OCI-LY7 (cell line): Measurements from ENCODE around the gene CASKIN1.

Source experiments
- EZH2phosphoT487 ChIP-seq: fragments of 200-600 bp; sonication (generic); IDR thresholded peaks from 2 replicates; pipeline ENCODE4 v1.6.1; 2018; ENCODE audit warnings: low read depth, borderline replicate concordance, mild to moderate bottlenecking, mixed run types, antibody characterized with exemption, low read length, moderate library complexity, mixed read lengths
- TF ChIP-seq, protein P1 (sequence below): fragments of 200-600 bp; sonication (generic); conservative IDR thresholded peaks from 2 replicates; pipeline ENCODE4 v1.5.1; 2014; ENCODE audit warnings: mild to moderate bottlenecking, antibody characterized with exemption, low read length, moderate library complexity, mixed read lengths

GRCh38 chr16:2176047-2176446, 20.4 kb downstream of the CASKIN1 start:
- TF ChIP-seq, protein P1, sequence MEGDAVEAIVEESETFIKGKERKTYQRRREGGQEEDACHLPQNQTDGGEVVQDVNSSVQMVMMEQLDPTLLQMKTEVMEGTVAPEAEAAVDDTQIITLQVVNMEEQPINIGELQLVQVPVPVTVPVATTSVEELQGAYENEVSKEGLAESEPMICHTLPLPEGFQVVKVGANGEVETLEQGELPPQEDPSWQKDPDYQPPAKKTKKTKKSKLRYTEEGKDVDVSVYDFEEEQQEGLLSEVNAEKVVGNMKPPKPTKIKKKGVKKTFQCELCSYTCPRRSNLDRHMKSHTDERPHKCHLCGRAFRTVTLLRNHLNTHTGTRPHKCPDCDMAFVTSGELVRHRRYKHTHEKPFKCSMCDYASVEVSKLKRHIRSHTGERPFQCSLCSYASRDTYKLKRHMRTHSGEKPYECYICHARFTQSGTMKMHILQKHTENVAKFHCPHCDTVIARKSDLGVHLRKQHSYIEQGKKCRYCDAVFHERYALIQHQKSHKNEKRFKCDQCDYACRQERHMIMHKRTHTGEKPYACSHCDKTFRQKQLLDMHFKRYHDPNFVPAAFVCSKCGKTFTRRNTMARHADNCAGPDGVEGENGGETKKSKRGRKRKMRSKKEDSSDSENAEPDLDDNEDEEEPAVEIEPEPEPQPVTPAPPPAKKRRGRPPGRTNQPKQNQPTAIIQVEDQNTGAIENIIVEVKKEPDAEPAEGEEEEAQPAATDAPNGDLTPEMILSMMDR = no peak
- TF ChIP-seq EZH2phosphoT487 = no peak
